Fibroblast of mammary gland (primary cell): ENCODE results near the gene RLF.

Experiments
- DNase-seq: peaks from one replicate; pipeline ENCODE4 v3.0.0-alpha.2; 2010; ENCODE audit warnings: low read depth
- H3K4me3 ChIP-seq: 2 replicates; pipeline ENCODE4 v1.5.1; 2011; ENCODE audit warnings: low read depth, mild to moderate bottlenecking, low read length, moderate library complexity; ENCODE audit not compliant: control insufficient read depth
- CTCF ChIP-seq: conservative IDR thresholded peaks from 2 replicates; pipeline ENCODE4 v1.5.1; 2011; ENCODE audit warnings: low read depth, low read length, inconsistent platforms; ENCODE audit not compliant: control insufficient read depth, insufficient read depth

RLF gene

DNA sequence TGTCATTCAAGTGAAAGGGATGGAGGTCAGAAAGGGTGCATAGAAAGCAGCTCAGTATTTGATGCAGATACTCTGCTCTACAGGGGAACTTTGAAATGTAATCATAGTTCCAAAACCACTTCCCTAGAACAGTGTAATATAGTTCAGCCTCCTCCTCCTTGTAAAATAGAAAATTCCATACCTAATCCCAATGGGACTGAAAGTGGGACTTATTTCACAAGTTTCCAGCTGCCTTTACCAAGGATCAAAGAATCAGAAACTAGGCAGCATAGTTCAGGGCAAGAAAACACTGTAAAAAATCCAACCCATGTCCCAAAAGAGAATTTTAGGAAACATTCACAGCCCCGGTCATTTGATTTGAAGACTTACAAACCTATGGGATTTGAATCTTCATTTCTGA is 78.4 kb downstream of the RLF start:
- peak; percentile 54 for DNase-seq
- no peak for TF ChIP-seq CTCF
- H3K4me3 ChIP-seq, result no peak overlapping the region

DNA sequence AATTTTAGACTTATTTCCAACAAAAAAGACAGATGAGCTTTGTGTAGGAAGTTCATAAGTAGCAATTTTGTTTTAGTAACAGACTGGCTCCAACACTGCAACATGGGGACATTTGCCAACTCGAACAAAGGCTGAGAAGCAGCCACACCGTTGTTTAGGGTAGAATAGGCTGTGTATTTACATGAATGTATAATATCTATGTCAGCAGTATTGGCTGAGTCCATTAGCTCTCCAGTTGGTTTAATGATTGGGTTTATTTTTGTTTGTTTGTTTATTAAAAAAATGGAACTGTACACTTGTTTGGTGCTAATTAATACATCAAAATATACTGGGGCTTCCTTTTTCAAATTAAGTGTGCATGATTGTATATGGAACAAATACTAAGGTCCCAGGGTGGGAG is 79.2 kb downstream of the RLF start:
- no peak for DNase-seq
- no peak for TF ChIP-seq CTCF
- H3K4me3 ChIP-seq, result no peak overlapping the region

- H3K4me3 ChIP-seq, result no peak overlapping the region
- no peak for DNase-seq
- TF ChIP-seq CTCF, result no peak
These were observed 80.2 kb downstream of the RLF start for GRCh38 chr1:40241362-40241761.

DNA sequence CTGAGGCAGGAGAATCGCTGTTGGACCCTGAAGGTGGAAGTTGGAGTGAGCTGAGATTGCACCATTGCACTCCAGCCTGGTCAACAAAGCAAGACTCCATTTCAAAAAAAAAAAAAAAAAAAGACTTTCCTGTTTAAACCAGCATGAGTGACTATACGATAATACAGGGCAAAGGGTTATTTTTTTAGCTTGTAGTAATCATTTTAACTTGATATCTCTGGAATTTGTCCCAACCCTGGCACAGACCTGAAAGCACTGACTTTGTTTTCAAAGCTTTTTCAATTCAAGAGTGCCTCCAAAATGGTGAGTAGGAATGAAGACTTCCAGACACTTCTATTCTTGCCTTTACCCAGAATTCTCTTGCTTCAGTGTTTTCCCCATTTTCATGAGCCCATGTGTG is 82.2 kb downstream of the RLF start:
- peak; percentile 21 for DNase-seq
- H3K4me3 ChIP-seq, result no peak overlapping the region
- no peak for TF ChIP-seq CTCF

DNA sequence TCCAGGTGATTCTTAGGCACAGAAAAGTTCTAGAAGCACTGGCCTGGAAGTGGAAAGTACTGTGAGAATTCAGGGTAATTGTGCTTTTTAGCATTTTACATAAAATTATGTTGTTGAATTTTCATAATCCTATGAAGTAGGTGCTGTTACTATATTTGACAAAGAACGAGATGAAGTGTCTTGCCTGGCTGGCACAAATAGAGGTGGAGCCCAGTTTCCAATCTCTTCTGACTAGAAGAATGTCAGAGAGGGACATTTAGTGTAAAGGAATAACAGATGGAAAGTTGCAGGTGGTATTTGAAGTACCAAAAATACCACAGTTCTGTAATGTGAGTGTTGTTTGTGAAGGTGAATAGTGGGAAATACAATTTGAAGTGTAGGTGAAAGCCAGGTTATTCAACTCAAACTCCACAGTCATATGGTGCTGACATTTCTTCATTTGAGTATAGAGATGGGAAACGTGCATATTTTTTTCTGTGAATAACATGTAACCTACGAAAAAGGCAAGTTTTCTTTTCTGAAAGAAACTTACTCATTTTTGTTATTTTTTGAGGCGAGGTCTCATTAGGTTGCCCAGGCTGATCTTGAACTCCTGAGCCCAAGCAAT is 83.1 kb downstream of the RLF start:
- no peak overlapping the region for H3K4me3 ChIP-seq
- no peak for DNase-seq
- no peak for TF ChIP-seq CTCF

DNA sequence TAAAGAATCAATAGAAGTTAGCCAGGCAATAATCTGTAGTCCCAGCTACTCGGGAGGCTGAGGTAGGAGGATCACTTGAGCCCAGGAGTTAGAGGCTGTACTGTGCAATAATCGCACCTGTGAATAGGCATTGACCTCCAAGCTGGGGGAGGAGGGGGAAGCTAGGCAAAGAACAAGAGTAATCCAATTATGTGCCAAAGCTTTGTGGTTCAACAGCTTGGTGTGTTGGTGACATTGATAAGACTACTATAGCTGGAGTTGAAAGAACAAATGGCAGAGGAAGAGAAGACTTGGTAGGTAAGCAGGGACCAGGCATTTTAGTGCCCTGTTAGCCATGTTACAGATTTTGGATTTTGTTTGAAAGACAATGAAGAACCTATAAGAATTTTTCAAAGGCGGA is 84.5 kb downstream of the RLF start:
- H3K4me3 ChIP-seq, result no peak overlapping the region
- no peak for DNase-seq
- TF ChIP-seq CTCF, result no peak

DNA sequence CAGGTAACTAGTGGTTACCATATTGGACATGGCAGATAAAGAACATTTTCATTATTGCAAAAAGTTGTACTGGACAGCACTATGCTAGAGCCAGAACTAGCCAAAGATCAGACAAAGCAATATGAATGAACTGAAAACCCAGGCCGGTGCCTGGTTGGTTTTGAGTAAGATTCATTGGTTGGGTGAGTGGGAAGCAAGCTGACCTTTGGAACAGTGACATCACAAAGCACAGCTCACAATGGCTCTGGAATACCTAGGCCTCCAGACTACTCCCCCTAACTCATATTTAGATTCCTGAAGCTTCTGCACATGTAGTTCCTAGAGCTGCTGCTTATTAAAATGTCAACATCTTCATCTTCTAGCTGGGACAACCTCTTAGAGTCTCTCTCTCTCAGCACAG is 86.5 kb downstream of the RLF start, which contains the start of gene TMCO2:
TMCO2 (plus strand) TSS at position 283 of the 400 bp plus-strand sequence; CDS start at position 340, 57 bp downstream.
- H3K4me3 ChIP-seq, result no peak within 1 kb of the TSS
- DNase-seq, result no peak
- TF ChIP-seq CTCF, result no peak
